GM21723 (cell line): ENCODE results near the gene KLF14.
"Not testable (repeated sequence)": the region's sequence is repeated elsewhere in the genome, so short reads cannot be mapped to it uniquely, and the experiment has no call there.

ENCODE experiments used
- ATAC-seq: cut with Tn5 transposase; IDR thresholded peaks from one replicate; pipeline ENCODE4 v1.9.1; 2021; ENCODE audit warnings: mild to moderate bottlenecking, moderate library complexity; ENCODE audit not compliant: unreplicated experiment

KLF14 gene

DNA sequence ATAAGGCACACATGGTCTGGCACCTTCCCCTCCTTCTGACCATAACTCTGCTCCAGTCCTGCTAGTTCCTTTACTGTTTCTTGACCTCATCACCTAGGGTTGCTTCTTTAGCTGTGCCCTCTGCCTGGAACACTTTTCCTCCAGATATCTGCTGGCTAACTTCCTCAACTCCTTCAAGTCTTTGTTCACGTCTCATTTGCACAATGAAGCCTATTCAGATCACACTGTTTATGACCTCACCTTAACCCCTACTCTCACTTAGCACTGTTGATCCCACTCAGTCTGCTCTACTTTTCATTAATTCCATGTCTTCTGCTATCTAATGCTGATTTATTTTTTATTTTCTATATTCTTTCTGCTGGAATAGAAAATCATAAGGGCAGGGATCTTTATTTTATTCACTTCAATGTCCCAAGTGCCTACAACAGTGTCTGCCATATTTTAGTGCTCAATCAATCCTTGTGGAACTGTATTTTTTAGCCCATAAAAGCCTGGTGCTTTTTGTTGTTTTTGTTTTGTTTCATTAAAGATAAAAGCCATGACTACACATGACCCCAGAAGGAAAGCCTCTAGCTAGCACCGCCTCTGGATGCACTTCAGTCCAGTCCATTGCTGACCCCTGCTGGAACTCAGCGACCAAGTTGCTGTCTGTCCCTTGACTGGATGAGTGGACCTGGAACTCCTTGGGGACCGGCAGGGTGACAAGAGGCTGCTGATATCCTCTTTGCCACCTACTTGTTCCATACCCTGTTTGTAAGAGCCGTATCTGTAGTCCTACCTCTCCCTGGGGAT, 12.3 kb downstream of the KLF14 start:
- ATAC-seq = no peak

DNA sequence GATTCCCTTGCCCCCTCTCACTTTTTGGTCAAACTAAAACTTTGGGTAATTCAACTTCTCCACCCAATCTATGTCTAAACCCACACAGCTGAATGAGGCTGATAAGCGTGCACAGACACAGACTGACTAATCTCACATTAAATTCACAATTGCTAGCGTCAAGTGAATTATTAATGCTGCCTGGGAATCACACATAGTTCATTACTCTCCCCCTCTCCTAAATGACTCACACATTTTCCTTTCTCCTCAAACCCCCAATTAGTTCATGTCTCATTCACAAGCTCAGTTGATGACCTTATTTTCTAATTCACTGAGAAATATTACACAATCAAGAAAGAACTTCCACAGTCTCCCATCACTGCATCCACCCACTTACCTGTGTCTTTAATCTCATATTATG, 14.5 kb downstream of the KLF14 start:
- no peak for ATAC-seq

DNA sequence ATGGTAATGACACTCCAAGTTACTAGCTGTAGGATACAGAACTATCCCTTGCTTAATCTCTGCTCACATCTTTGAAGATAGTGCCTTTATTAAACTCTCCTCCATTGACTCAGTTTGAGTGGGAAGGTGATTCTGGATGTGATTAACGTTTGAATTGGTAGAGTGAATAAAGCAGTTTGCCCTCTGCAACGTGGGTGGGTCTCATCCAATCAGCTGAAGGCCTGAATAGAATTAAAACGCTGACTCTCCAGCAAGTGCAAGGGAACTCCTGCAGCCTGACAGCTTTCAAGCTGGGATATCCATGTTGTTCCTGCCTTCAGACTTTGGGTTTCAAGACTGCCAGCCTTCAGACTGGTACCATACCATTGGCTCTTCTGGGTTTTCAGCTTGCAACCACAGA, 21.6 kb downstream of the KLF14 start:
- no peak for ATAC-seq

DNA sequence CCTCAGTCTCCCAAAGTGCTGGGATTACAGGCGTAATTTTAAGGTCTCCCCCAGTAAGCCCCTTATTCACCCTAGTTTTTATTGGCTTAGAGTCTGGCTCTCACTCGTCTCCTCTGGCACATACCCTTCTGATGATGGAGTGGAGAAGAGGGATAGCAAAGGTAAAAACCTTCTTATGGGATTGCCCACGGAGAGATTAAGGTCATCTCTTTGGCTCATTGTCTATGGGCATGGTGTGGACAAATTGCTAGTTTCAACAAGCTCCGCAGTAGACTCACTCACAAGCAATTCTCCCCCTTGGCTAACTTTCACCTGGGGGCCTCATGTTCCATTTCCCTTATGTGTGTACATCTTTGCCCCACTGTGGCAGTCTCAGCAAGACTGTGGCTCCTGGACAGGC, 25.2 kb downstream of the KLF14 start:
- ATAC-seq = no peak

DNA sequence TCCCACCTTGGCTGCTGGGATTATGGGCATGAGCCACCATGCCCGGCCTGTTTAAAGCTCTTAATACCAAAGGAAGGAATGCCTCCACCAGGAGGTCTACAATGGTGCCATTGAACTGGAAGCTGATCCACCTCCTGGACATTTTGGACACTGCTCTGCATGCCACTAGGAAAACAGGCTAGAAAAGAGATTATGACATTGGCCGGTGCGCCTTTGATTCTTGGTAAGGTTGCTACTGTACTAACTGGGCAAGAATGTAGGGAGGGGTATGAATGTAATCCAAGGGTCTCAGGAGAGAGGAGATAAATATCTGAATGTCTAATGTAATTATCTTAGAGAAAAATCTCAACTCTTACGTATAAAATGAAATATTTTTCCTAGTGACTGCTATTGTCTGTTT, 26.0 kb downstream of the KLF14 start:
- ATAC-seq = no peak

DNA sequence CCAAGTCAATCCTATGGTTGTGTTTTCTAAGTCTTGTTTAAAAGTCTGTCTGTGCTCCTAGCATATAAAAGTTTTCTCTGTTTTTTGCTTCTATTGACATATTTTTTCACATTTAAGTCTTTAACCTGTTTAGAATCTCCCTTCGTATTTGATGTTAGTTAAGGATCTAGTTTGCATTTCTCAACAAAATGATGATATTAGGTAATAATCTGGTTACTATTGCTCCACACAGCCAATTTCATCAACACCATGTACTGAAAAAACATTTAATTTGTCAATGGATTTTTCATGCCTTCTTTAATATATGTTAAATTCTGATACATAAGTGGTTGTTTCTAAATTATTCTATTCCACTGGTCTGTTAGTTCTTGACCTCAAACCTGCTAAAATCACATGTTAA, 30.2 kb downstream of the KLF14 start:
- no peak for ATAC-seq

DNA sequence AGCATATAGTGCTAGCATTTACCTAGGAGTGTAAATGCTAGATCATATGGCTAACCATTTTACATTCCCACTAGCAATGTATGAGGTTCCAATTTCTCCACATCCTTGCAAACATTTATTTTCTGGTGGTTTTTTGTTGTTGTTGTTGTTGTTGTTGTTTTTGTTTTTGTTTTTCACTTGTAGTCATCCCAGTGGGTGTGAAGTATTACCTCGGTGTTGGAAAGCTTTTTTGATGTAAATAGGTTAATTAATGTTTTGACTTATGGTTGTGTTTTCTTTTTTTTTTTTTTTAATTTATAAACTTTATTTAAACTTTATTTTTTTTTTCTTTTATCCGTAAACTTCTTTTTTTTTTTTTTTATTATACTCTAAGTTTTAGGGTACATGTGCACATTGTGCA, 32.4 kb downstream of the KLF14 start:
- no peak for ATAC-seq

DNA sequence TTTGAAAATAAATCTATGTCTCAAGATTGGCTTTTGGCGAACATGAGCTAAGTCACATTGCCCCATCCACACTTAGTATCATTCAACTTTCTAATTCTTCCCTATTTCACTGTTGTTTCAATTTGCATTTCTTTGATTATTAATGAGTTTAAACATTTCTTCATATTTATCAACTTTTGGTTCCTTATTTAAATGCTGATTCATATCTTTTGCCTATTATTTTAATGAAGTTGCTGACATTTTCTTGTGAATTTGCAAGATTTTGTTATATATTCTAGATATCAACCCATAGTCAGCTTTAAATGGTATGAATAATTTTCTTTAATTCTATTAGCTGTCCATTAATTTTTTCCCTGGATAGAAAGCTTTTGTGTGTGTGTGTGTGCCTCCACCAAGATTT, 33.2 kb downstream of the KLF14 start:
- no peak for ATAC-seq

DNA sequence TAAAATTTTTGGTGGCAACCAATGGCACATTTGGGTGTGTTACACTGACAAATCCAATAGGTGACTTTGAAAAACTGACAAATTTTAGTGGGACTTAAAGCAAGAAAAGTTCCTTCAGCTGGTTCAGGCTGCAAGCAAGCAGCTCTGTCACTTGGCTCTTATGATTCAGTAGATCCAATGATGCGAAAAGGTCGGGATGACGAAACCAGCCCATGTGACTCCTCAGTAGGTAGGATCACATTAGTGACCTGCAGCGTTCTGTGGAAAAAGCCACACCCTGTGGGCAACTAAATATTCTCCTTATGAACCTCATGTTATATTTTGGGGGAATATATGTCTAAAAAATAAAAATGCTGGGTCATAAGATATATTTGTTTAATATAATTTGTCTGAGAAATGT, 34.3 kb downstream of the KLF14 start:
- no peak for ATAC-seq

DNA sequence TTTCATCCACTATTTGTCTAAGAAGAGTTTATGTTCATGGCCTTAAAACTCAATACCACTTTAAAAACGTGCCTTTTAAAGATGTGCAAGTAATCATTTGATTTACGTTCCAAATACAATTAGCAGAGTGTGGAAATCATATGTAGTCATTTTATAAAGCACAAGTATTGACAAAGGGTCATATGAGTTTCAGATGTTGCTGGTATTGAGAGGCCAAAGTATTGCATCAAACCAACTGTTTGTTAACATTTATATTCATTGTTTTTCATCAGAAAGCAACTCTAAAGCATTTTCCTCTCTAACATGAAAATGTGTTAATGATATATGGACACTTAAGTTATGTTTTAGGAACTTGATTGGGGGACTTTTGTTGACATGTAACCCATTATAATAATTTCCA, 36.2 kb downstream of the KLF14 start:
- ATAC-seq = no peak

DNA sequence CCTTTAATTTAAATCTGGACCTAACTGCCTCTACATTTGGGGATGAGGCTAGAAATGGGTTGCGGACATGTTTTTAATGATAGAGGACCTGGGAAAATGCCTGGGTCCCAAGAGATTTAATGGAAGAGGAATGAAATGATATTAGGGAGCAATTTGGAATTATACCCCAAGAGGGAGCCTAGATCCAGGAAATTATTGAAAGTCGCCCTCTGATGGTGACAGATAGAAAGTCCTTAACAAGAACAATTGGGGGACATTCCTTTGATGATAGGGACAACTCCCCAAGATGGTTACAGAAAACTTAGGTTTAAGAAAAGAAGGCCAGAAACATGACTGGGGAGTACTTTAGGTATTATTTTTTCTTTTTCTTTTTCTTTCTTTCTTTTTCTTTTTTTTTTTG, 38.2 kb downstream of the KLF14 start:
- ATAC-seq = no peak

DNA sequence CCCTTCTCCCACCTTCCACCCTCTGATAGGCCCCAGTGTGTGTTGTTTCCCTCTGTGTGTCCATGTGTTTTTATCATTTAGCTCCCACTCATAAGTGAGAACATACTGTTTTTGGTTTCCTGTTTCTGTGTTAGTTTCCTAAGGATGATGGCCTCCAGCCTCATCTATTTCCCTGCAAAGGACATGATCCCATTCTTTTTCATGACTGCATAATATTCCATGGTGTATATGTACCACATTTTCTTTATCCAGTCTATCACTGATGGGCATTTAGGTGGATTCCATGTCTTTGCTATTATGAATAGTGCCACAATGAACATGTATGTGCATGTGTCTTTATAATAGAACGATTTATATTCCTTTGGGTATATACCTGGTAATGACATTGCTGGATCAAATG, 41.6 kb downstream of the KLF14 start:
- not testable (repeated sequence) for ATAC-seq

DNA sequence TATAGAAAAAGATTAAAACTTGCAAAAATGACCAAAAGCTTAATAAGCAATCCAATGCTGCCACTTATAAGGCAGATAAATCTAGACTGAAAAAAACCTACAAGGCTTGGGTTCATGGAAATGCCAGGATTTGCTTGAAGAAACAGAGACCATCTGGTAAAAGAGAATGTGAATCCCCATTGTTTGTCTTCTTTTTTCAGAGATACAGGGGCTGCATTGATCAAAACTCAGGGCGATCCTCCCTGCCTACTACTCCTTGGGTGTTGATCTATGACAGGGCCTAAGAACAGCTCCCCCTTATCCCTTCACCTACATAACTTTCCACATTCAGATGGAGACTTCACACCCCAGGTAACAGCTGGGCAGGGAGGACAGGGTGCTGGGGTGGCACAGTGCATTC, 44.3 kb downstream of the KLF14 start:
- ATAC-seq = no peak

DNA sequence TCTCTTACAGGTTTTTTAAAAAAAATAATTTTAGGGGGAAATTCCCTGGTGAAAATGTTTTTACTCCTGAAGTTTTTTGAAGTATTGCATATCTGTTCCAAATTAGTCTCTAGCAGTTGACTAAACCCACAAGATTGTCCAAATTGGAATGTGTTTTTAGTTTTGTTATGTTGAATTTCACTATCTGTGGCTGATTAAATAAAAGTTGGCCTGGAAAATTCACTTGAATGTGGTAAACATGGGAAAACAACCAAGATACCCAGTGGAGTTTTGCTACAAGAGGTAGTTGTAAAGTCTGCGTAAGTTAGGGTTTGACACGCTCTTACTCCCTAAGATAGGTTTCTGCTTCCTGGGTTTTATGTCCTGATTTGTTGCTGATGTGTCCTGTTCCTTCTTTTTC, 51.0 kb downstream of the KLF14 start:
- no peak for ATAC-seq
